Iris pigment epithelial cell (primary cell): ENCODE data around the gene UBE2G2.

Experiments used
- DNase-seq: peaks from one replicate; pipeline ENCODE4 v3.0.0-alpha.2; 2011; ENCODE audit warnings: low read depth

Gene UBE2G2

GRCh38 chr21:44763451-44764318 lies 37.9 kb downstream of the UBE2G2 start:
- DNase-seq = no peak

- no peak for DNase-seq
Measured at GRCh38 chr21:44763050-44763378, 38.6 kb downstream of the UBE2G2 start.

GRCh38 chr21:44762221-44763049 lies 39.2 kb downstream of the UBE2G2 start:
- DNase-seq = no peak

DNA sequence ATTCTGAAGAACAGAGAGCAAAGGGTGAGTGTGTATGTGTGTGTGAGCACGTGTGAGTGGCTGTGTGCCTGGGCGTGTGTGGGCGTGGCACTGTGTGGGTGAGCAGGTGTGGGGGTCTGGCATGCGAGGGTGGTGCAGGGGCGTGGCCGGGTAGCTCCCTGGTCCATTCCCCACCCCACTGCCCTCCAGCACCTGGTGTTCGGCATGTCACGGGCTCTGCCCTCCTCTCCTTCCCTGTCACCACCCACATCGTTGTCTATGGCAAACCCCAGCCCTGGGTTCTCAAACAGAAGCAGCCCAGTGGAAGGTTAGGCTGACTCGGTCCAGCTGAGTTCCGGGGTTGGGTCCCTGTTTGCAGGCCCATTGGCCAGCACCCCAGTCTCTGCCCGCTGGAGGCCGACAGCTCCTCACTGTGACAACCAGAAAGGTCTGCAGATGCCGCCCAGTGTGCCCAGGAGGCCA lies 39.8 kb downstream of the UBE2G2 start:
- no peak for DNase-seq

DNA sequence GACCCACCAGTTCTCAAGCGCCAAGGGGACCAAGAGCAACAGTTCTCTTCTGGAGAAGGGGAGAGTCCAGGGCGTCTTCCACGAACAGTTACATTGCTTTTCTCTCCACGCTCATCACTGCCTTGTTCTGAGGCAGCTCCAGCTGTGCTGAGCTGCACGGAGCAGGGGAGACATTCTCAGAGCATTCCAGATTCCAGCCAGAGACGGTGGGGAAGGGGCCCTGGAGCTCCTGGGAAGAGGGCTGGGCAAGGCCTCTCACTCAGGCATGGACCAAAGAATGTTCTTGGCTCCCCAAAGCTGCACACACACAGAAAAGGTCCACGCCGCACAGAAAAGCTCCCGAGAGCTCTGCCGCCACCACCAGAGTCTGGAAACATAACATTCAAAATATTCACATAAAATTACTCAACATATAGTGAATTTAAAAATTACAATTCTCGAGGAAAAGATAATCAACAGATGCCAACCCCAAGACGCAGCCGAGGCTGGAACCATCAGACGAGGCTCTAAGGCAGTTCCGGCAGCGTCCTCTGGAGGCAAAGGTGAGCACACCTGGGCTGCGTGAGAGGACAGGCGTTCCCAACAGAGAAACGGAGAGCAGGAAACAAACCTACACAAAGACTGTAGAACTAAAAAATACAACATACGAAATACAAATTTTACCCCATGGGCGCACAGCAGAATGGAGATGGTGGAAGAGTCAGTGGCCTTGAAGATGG lies 40.5 kb downstream of the UBE2G2 start:
- DNase-seq = no peak

DNA sequence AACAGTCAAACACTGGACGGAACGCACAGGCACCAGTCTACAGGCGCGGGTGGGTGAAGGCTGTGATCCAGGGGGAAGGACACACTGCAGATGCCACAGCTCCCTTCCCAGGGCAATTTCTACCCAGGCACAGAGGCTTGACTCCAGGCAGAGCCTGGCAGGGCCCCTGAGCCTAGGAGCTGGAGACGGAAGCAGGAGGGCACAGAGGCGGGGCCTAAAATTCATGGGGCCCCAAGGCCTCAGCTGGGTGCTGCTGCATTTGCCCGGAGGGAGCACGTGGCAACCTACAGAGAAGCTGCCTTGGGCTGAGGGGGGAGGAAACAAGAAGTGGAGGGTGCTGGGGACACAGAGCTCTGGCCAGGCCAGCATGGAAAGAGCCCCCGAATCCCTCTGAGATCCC lies 41.2 kb downstream of the UBE2G2 start:
- DNase-seq = no peak

GRCh38 chr21:44759628-44760285 lies 41.9 kb downstream of the UBE2G2 start:
- DNase-seq = no peak

DNA sequence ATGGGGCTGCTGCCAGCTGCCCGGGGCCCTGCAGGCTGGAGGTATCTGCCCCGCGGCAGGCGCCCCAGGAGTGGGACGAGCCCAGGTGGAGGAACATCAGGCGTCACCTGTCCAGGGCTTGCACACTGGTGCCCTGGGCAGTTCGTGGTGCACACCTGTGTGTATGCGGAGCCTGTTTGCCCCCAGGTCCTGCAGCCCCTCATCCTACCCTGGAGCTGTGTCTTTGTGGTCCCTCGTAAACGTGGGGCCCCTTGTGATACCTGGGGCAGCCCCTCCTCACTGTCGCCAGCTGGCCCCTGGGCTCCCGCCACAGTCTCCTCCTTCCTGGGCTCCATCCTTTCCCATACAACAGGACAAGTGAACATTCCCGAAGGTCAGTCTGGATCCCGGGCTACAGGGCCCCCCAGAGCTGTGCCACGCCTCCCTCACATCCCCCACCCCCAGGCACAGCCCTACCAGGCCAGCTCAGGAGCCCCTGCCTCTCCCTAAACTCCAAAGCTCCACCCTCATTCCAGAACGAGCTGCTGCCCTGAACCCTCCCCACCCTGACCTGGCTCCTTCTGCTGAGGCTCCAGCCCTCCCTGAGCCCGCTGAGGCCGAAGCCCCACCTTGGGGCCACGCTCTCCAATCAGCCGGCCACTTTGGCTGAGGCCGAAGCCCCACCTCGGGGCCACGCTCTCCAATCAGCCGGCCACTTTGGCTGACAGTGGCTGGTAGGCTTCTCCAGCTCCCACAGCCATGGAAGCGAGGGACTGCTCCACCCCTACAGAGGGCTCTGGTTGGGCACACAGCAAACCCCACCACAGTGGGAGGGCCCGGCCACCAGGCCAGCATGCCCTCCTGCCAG lies 42.6 kb downstream of the UBE2G2 start:
- DNase-seq = no peak

DNA sequence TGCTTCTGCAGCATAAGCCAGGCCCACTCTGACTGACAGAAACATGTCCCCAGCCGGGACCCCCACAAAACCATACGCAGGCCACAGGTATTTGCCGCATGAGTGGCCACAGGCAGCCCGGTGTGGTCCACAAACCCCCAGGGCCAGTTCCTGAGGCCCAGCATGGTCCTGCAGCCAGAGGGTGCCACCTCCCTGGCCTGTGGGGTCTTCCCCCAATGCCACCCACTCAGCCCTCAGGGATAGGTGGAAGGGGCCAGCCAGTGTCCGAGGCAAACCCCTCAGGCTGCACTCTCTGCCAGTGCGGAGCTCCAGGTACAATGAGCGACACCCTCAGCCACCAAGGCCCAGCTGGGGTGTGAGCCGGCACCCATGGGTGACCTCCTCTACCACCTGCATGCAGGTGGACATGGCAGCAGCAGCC lies 43.5 kb downstream of the UBE2G2 start:
- no peak for DNase-seq

GRCh38 chr21:44757731-44758130 lies 43.9 kb downstream of the UBE2G2 start:
- DNase-seq = no peak

DNA sequence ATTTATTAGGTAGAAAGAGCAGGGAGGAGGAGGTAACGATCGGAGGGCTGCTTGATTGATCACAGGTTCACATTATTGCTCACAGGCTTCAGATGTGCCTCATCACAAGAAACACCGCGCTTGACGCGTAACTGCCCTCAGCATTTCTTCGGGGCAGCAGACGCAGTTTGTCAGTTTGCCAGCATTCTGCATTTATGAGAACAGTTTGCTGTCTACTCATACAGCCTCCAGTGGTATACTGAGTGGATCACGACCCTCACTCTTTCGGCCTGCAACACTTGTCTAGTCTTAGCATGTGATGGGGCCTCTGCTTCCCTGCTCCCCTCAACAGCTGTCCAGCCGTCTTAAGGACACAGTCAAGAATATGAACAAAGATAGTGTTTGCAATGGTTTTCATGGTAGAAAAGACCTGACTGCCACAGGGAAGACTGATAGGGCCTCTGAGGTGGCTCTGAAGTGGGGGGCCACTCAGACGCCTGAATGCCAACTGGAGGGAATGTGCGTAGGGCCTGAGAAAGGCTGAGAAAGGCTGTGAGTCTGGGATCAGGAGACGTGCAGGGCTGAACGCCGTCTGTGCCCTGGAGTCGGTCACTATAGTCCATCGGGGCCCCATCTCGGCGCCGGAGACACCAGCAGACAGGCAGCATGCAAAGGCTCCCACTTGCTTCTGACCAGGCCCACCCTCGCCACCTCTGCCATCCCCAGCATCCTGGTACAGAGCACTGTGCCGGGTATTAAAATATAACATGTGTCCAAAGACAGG lies 45.0 kb downstream of the UBE2G2 start:
- DNase-seq = no peak

DNA sequence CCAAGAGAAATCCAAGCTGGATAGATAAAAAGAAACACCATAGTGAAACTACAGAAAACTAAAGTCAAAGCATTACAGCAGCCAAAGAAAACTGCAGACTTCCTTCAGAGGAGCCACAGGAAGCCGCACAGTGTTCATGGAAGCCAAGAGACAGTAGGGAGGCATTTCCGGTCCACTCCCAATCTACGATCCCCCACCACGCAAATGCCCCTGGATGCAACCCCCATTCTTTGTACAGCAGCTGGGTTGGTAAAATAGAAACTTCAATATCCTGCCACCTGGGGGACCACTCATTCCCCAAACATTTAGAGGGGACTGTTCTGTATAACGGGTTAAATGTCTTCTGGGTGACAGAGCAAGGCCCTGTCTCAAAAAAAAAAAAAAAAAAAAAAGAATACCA lies 46.4 kb downstream of the UBE2G2 start:
- DNase-seq = peak; percentile 20

DNA sequence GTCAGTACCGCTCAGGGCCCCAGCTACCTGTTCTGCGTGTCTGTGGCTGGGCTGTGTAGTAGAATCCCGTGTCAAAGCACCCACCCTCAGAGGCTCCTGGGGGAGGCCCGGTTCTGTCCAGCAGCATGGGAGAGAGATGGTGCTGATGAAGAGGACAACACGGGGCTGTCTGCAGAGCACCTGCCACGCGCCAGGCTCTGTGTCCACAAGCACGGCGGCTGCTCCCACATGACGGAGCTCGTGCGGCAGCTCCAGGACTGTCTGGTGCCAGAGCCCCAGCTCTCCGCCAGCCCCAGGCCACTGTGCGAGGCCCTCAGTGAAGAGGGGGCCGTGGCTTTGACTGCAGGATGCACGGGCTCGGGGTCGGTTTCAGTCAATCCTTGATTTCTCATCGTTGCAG lies 48.3 kb downstream of the UBE2G2 start:
- DNase-seq = no peak

DNA sequence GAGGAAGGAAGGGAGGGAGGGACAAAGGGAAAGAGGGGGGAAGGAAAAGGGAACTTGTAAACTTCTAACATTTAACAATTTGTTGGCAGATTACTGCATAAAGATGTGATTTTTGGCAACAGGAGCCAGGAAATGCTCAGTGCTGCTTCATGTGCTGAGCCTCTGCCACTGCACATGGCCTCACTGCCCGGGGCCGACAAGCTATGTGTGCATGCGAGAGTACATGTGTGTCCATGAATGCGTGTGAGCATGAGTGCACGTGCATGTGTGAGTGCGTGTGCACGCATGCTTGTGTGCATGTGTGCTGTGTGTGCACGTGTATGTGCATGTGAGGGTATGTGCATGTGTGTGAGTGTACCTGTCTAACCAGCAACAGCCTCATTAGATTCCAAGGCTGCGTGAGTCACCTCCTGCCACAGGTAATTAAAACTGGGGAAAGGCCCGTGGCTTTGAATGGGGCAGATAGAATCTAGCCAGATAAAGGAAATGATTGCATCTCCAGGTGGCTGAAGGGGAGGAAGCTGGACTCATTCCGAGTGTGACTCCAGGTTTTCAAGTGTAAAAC lies 48.9 kb downstream of the UBE2G2 start:
- no peak for DNase-seq

DNA sequence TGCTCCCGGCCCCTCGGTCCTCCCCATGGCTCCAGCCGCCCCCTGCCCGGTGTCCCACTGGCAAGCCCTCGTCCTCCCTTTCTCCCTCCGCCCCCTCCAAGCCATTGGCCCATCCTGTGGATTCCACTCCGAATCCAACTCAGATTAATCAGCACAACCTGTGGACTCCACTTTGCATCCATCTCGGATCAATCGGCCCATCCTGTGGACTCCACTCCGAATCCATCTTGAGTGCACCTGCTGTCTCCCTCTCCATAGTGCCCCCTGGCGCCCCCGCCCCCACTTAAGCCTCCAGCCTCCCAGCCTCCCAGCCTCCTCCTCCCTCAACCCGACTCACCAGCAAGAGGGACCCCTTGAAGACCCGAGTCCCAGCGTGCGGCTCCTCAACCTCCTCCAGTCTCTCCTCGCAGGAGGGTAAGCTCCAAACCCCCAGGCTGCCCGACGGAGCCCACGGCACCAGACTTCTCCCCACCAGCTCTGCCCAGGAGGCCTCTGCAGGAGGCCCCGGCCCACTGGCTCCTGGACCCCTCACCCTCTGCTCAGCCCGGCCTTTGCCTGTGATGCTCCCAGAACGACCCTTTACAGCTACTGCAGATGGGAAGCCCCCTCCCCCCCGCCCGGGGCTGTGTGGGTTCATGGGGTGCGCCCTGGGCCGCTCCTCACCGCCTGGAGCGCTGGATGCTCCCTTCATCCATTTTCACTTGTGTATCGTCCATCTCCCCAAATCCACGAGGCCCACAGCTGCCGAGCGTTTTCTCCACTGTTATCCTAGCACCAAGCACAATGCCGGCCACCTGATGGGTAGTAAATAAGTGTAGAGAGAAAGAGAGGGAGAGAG lies 49.6 kb downstream of the UBE2G2 start:
- no peak for DNase-seq

GRCh38 chr21:44751186-44751798 lies 50.3 kb downstream of the UBE2G2 start:
- DNase-seq = no peak

GRCh38 chr21:44750675-44751025 lies 51.0 kb downstream of the UBE2G2 start:
- no peak for DNase-seq

DNA sequence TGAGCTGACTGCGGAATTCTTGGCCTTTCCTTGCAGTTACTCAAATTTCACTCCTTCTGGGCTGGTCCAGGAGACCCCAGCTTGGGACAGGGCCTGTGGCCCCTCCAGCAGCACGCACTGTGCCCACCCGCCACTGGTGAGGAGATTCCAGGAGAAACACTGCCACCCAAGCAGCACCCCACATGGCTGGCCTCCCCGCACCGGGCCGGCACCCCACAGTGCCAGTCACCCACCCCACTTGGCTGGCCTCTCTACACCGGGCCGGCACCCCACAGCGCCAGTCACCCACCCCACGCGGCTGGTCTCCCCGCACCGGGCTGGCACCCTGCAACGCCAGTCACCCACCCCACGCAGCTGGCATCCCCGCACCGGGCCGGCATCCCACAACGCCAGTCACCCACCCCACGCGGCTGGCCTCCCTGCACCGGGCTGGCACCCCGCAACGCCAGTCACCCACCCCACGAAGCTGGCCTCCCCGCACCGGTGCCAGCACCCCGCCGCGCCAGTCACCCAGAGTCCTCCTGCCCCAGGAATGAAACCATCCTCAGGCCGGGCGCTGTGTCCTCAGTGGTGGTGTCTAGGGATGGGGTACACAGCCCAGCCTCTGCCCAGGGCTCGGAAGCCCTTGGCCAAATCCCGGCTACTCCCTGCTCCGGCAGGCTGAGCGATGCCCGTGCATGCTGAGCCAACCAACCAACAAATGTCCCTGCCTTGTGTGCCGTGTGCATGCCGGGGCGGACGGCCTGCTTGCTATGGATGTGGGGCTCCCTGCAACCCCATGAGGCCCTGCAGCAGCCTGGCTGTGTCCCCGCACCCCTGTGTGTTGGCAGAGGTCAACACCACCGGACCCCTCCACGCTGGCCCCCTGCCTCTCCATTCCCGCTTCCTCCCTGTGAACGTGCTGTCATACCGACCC lies 51.6 kb downstream of the UBE2G2 start:
- no peak for DNase-seq
